HG02943 (cell line): Measurements from ENCODE around the gene ANKS1A.

Source experiments
- ATAC-seq: cut with Tn5 transposase; IDR thresholded peaks from one replicate; pipeline ENCODE4 v1.9.1; 2021; ENCODE audit warnings: mild to moderate bottlenecking, low read depth, moderate library complexity; ENCODE audit not compliant: unreplicated experiment

The ANKS1A gene

DNA sequence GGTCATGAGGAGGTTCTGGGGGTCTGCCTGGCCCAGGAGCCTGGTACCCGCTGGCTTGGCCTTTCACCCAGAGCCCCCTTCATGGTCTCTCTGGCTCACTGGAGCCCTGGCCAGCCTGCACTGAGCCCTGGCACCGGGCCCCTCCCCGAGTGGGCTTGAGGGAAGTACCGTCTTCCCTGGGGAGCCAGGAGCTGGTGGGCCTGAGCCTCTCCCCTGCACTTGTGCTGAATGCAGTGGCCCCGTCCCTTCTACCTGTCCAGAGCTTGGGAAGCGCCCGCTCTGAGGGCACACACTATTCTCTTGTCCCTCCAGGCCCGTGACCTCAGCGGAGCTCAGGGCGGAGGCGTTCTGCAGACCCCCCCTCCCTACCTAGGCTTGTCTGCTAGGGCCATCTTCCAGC, 189.8 kb downstream of the ANKS1A start:
- ATAC-seq, result no peak

DNA sequence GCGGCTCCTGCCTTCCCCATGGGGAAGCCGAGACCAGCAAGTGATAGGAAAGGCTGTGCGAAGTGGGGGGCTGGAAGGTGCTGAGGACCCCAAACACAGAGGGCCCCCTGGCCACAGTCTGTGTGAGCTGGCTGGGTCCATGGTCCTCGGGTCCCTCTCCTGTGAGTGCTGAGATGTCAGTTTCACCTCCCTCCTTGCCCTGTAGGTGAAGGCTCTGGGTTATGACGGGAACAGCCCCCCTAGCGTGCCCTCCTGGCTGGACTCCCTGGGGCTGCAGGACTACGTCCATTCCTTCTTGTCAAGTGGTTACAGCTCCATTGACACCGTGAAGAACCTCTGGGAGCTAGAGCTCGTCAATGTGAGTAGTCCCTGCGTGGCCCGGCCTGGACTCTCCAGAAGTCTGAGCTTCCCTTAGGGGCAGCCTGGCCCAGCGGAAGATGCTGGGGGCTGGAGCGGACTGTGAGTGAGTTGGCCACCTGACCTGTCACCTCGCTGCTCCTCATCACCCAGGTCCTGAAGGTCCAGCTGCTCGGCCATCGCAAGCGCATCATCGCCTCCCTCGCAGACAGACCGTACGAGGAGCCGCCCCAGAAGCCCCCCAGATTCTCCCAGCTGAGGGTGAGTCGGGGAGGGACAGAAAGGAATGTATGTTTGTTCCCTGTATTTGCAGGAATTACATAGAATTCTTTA, 190.4 kb downstream of the ANKS1A start:
- no peak for ATAC-seq

DNA sequence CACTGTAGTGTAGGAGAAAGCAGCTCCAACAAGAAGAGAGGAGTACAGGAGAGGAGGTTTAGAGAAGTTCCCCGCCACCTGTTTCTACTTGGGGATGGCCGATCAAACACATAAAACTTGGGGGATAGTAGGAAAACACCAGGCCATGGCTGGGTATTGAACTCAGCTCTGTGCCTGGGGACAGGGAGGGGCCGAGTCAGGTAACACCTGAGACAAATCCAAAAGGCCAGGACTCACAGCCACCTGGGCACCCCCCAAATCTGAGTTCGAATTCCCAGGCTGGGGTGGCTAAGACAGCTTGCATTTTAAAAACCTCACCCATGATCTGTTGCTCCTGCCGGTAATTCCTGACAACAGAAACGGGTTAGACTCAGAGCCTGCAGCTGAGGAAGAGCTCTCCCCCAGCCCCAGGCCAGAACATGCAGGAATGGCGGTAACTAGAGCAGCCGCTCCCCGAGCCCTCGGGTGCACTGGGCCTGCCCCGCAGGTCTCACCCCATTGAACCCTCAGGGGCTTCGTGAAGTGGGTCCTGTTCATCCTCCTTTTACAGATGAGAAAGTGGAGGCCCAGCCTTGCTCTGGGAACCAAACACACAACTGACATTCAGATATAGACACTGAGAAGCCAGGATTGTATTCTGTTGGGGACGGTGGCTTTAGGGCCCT, 191.1 kb downstream of the ANKS1A start:
- no peak for ATAC-seq

GRCh38 chr6:35080821-35081425, 191.9 kb downstream of the ANKS1A start:
- ATAC-seq, result no peak

- ATAC-seq, result no peak
These were observed 192.4 kb downstream of the ANKS1A start for GRCh38 chr6:35081426-35081851.

- ATAC-seq, result no peak
These were observed 193.1 kb downstream of the ANKS1A start for GRCh38 chr6:35082046-35082732.

DNA sequence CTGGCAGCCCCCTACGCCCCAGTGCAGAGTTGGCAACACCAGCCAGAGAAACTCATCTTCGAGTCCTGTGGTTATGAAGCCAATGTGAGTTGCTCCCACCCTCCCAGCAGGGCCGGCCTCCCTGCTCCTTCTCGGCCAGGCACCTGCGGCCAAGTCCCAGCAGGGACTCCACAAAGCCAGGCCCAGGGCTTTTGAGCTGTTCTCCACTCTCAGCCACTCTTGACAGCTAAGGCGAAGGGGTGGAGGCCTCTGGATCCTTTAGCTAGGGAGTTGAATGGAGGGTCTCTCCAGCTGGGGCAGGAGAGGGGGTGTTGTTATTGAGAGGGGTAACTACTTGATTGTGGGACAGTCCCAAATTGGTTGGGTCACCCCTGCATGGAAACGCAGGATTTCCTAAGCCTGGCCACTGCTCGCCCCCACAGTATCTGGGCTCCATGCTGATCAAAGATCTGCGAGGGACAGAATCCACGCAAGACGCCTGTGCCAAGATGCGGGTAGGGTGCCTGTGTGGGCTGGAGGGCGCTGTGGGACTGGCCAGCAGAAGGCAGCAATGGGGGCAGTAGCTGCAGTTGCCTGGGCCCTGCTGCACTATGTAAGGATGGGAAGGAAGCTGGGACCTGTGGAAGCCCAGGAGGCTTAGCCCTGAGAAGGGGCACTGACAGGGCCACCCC, 193.8 kb downstream of the ANKS1A start:
- ATAC-seq, result no peak

DNA sequence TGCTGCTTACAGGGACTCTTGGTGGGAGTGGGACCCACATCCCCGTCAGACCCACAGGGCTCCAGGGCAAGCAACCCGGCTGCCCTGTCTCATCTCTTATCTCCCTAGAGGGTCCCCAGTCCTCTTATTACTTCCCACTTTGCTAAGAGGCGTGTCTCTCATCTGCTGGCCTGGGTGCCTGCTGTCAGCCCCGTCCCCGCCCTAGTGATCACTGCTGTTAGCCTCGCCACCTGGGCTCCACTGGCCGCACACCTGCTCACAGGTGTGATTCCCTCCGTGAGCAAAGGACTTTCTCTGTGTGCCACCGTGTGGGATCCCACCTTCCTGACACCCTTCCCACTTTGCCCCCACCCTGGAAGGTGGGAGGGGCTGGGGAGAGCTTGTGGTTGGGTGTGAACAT, 194.5 kb downstream of the ANKS1A start:
- ATAC-seq, result no peak

DNA sequence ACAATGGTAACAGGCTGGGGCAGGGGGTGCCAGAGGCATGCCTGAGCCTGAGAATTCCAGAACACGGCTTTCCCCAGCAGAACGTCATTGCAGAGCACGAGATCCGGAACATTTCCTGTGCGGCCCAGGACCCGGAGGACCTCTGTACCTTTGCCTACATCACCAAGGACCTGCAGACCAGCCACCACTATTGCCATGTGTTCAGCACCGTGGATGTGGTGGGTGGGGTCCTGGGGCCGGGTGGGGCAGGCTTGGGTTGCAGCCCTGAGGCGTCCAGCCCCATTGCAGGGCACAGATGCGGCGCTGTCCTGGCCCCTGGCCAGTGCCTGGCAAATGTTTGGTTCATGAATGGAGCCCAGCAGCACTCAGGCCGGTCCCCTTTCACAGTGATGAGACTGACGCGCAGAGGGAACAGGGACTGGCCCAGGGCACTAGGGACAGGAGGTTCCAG, 195.0 kb downstream of the ANKS1A start:
- no peak for ATAC-seq

DNA sequence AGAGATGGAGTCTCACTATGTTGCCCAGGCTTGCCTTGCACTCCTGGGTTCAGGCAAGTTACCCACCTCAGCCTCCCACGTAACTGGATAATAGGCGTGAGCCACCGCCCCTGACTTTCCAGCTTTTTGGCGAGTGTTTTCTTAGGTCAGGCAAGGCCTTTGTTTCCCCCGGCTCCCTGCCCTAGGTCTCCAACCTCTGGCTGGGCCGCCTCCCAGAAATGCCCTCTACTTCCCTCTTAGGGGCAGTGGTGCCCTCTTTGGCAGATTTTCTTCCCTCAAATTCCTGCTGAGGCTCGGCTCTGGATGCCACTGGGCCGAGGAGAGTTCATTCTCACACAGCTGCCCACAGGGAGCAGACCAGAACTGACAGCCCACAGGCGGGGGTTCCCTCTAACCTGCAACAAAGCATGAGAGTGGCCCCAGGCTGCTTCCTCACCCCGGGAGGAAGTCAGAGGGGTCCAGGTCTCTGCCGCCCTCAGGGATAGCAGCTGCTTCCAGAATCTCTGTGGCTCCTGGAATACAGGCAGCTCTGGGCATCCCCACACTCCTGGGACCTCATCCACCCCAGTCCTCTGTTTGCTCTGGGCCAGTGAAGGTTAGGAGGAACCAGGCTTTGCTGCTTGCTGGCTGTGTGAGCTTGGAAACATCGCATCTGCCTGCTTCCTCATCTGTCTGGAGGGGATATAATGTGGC, 195.6 kb downstream of the ANKS1A start:
- ATAC-seq, result no peak

GRCh38 chr6:35085359-35086281, 196.6 kb downstream of the ANKS1A start:
- no peak for ATAC-seq

DNA sequence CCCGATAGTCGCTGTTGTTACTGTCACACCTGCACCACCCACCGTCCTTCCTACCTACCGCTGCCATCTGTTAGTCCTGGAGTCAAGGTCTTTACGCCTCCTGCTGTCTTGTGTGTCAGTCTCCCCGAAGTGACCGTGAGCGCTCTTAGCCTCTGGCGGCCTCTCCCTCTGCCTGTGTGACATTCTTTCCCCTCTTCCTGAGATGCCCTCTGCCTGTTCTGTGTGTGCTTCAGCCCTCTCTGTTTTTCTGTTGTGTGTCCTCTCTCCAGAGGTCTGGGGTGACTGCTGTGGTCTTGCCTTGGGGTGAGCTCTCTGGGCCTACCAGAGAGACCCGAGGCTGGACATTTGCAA, 197.2 kb downstream of the ANKS1A start:
- no peak for ATAC-seq

GRCh38 chr6:35086636-35087360, 197.7 kb downstream of the ANKS1A start:
- no peak for ATAC-seq

DNA sequence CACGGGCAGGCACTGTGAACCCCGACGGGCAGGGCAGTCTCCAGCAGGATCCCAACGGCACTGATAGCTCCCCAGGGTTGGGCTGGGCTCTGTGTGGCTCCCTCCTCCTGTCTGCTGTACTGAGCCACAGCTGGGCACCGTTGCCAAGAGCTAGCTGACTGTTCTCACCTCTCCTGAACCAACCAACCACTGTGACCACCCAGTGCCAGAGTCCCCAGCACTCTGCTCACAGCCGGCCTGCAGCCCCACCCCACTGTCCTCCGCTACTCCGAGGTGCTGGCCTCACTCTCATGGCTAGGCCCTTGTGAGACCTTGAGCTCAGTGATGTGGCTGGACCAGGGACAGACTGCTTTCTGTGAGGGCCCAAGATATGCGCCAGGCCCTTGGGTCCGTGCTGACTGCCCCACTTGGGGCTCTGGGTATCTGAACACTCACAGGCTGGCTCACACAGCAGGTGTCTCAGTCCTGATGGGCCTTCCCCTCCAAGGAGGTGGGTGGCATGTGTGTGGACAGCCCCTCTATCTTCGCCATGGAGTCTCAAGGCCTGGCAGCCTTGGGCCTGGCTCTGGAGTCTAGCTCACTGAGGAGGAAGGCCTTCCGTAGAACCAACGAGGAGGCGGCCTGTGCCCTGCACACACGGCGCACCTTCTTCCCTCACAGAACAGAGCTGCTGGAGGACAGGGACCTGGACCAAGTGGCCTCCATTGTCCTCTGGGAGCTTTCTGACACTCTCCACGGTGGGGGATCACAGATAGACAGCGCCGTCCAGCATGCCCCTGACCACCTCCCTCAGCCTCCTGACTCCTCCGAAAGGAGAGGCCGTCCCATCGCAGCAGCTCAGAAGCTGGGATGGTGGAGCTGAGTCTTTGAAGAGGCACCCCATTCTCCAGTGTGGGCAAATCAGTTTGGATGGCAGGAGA, 198.6 kb downstream of the ANKS1A start:
- ATAC-seq, result no peak

GRCh38 chr6:35088281-35089215, 199.5 kb downstream of the ANKS1A start:
- ATAC-seq, result no peak

DNA sequence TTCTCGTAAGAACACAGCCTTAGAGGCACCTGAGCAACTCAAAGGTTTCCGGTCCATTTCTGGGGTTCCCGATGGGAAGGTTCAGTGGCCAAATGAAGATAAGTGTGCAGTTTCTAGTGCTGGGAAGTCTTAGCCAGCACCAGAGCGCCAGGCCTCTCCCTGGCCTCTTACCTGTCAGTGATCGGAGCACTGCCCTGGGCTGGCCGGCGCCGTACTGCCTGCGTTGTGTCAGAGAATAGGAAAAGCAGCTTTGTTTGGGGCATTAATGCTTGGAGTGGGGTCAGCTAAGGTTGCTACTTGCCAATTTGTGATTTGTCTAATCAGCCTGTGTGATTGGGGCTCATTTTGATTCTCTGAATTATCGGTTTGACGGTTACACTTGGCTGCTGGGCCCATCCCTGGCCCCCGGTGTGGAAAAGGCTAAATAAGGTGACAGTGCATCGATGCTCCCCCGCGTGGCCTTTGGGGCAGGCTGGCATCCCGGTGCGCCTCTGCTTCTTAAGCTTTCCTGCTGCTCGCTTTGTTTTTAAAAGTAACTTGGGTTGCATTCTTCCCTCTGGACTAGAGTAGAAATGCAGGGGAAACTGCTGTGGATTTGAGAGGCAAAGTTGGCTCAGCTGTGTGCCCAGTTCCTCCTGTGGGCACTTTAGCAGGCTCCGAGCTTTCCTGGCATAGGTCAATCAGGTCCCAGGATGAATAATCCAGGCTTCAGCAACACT, 200.3 kb downstream of the ANKS1A start:
- ATAC-seq, result no peak
